ENCODE data around the gene TMEM178B. TPM values are rescaled to one million over a fixed set of nuclear protein-coding genes. Genes with fewer than 3 reads are reported as not detected.

Gene TMEM178B
- total and polyA plus RNA-seq, 9 of the 15 experiments (the other 6 are each of a cell fraction or from before 2014, with no cell fraction given) = under 0.01 to 0.03 (median 0.01) TPM; not detected in 5

DNA sequence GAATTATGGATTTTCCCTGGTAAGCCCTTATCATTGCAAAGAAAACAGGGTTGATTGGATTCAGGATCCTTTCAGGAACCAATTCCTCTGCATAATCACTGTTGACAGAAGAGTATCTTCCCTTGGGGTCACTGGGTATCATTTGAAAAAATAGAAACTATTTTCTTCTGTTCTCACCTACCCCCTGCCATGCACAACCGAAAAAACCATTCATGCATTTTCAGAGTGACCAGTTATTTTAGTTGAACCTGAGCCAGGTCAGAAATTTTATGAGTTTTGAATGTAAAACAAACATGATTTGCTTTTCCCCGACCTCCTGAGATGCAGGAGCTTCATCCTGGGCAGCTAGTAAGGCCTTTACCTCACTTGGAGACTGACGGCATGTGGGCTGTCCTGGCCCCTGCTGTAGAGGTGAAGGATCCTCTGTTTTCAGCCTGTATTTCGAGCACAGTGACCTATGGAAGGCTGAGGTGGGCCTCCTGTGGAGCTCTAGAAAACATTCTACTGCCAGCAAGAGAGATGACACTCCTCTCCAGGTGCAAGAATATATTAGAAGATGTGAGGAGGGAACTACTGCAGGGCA lies 30.1 kb downstream of the TMEM178B start (continued):
- TF ChIP-seq, protein P1, sequence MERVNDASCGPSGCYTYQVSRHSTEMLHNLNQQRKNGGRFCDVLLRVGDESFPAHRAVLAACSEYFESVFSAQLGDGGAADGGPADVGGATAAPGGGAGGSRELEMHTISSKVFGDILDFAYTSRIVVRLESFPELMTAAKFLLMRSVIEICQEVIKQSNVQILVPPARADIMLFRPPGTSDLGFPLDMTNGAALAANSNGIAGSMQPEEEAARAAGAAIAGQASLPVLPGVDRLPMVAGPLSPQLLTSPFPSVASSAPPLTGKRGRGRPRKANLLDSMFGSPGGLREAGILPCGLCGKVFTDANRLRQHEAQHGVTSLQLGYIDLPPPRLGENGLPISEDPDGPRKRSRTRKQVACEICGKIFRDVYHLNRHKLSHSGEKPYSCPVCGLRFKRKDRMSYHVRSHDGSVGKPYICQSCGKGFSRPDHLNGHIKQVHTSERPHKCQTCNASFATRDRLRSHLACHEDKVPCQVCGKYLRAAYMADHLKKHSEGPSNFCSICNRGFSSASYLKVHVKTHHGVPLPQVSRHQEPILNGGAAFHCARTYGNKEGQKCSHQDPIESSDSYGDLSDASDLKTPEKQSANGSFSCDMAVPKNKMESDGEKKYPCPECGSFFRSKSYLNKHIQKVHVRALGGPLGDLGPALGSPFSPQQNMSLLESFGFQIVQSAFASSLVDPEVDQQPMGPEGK (CRISPR knock-in tag; IDR thresholded peaks at IDR 0.05; ENCODE audit: borderline replicate concordance) = no peak
- TF ChIP-seq MEF2D (tag; conservative IDR thresholded peaks at IDR 0.05; ENCODE audit: low read depth) (no peak), RBM17 (IDR thresholded peaks at IDR 0.05; ENCODE audit: borderline replicate concordance, low read depth, low read length) (no peak), YY1 (IDR thresholded peaks at IDR 0.05; ENCODE audit: borderline replicate concordance in 1 of 3, control insufficient read depth in 1 of 3, extremely low read depth in 1 of 3, insufficient read depth in 3 of 3, insufficient read length in 1 of 3, insufficient replicate concordance in 2 of 3, low read depth in 1 of 3, low read length in 2 of 3) (no peak)
- TF ChIP-seq, protein P2, sequence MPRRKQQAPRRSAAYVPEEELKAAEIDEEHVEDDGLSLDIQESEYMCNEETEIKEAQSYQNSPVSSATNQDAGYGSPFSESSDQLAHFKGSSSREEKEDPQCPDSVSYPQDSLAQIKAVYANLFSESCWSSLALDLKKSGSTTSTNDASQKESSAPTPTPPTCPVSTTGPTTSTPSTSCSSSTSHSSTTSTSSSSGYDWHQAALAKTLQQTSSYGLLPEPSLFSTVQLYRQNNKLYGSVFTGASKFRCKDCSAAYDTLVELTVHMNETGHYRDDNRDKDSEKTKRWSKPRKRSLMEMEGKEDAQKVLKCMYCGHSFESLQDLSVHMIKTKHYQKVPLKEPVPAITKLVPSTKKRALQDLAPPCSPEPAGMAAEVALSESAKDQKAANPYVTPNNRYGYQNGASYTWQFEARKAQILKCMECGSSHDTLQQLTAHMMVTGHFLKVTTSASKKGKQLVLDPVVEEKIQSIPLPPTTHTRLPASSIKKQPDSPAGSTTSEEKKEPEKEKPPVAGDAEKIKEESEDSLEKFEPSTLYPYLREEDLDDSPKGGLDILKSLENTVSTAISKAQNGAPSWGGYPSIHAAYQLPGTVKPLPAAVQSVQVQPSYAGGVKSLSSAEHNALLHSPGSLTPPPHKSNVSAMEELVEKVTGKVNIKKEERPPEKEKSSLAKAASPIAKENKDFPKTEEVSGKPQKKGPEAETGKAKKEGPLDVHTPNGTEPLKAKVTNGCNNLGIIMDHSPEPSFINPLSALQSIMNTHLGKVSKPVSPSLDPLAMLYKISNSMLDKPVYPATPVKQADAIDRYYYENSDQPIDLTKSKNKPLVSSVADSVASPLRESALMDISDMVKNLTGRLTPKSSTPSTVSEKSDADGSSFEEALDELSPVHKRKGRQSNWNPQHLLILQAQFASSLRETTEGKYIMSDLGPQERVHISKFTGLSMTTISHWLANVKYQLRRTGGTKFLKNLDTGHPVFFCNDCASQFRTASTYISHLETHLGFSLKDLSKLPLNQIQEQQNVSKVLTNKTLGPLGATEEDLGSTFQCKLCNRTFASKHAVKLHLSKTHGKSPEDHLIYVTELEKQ (CRISPR knock-in tag; IDR thresholded peaks at IDR 0.05) = no peak
- TF ChIP-seq, protein P3, sequence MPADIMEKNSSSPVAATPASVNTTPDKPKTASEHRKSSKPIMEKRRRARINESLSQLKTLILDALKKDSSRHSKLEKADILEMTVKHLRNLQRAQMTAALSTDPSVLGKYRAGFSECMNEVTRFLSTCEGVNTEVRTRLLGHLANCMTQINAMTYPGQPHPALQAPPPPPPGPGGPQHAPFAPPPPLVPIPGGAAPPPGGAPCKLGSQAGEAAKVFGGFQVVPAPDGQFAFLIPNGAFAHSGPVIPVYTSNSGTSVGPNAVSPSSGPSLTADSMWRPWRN (IDR thresholded peaks at IDR 0.05; ENCODE audit: low read depth) = no peak
